Measurements from ENCODE around the gene PHACTR3.

DNA sequence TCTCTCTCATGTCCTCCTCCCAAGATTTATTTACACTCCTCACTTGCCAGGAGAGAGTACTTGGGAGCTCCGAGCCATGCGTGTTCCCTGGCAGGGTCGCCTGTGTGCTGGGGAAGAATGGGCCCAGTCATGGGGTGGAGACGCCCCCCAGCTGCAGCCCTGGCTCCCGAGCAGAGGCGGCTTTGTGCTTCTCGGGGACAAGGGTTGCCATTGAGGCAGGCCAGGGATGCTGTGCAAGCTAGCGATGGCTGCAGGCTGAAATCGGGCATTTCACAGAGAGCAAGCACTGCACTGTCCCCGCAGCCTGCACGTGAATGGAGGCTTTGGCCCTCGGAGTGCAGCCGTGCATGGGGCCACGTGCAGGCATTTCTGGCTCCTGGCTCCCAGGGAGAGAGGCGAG, 23.8 kb downstream of the PHACTR3 start:
- TF ChIP-seq, protein P1, sequence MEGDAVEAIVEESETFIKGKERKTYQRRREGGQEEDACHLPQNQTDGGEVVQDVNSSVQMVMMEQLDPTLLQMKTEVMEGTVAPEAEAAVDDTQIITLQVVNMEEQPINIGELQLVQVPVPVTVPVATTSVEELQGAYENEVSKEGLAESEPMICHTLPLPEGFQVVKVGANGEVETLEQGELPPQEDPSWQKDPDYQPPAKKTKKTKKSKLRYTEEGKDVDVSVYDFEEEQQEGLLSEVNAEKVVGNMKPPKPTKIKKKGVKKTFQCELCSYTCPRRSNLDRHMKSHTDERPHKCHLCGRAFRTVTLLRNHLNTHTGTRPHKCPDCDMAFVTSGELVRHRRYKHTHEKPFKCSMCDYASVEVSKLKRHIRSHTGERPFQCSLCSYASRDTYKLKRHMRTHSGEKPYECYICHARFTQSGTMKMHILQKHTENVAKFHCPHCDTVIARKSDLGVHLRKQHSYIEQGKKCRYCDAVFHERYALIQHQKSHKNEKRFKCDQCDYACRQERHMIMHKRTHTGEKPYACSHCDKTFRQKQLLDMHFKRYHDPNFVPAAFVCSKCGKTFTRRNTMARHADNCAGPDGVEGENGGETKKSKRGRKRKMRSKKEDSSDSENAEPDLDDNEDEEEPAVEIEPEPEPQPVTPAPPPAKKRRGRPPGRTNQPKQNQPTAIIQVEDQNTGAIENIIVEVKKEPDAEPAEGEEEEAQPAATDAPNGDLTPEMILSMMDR (IDR thresholded peaks at IDR 0.05; ENCODE audit: low read length), result no peak
- no peak for TF ChIP-seq EZH2 (optimal IDR thresholded peaks at IDR 0.05; ENCODE audit: low read depth, low read length)
- TF ChIP-seq EZH2phosphoT487 (IDR thresholded peaks at IDR 0.05; ENCODE audit: low read length), result no peak

All from MM.1S (cell line).